ENCODE results near the gene TNFAIP8.

Gene TNFAIP8

GRCh38 chr5:119355685-119356611 is at the start of gene TNFAIP8:
TNFAIP8 (plus strand) TSS chr5:119356019; CDS start chr5:119356091, 72 bp downstream.
- peak; percentile 54 to 69 for DNase-seq (ENCODE audit: low read depth in 2 of 2)

GRCh38 chr5:119307170-119307569 is 48.6 kb upstream of the TNFAIP8 start:
- DNase-seq (ENCODE audit: low read depth in 2 of 2) = no peak

- DNase-seq (ENCODE audit: low read depth in 2 of 2) = no peak
These were observed 46.5 kb upstream of the TNFAIP8 start for GRCh38 chr5:119309326-119309725.

GRCh38 chr5:119311688-119312087 is 44.1 kb upstream of the TNFAIP8 start:
- no peak for DNase-seq (ENCODE audit: low read depth in 2 of 2)

- DNase-seq (ENCODE audit: low read depth in 2 of 2) = no peak
These were observed 43.4 kb upstream of the TNFAIP8 start for GRCh38 chr5:119312403-119312802.

GRCh38 chr5:119313197-119313596 is 42.6 kb upstream of the TNFAIP8 start:
- DNase-seq (ENCODE audit: low read depth in 2 of 2) = no peak

GRCh38 chr5:119313658-119314605 is 41.9 kb upstream of the TNFAIP8 start:
- no peak for DNase-seq (ENCODE audit: low read depth in 2 of 2)

- peak; percentile 57 to 77 for DNase-seq (ENCODE audit: low read depth in 2 of 2)
These were observed 40.3 kb upstream of the TNFAIP8 start for GRCh38 chr5:119315516-119315949.

GRCh38 chr5:119316086-119316485 is 39.7 kb upstream of the TNFAIP8 start:
- peak in 1 of 2 donors; percentile 32 for DNase-seq (ENCODE audit: low read depth in 2 of 2)

- DNase-seq (ENCODE audit: low read depth in 2 of 2) = no peak
These were observed 38.9 kb upstream of the TNFAIP8 start for GRCh38 chr5:119316906-119317305.

GRCh38 chr5:119318256-119318894 is 37.4 kb upstream of the TNFAIP8 start:
- DNase-seq (ENCODE audit: low read depth in 2 of 2) = no peak

- no peak for DNase-seq (ENCODE audit: low read depth in 2 of 2)
These were observed 36.4 kb upstream of the TNFAIP8 start for GRCh38 chr5:119319401-119319800.

GRCh38 chr5:119319890-119320289 is 35.9 kb upstream of the TNFAIP8 start:
- no peak for DNase-seq (ENCODE audit: low read depth in 2 of 2)

- DNase-seq (ENCODE audit: low read depth in 2 of 2) = no peak
These were observed 34.1 kb upstream of the TNFAIP8 start for GRCh38 chr5:119321569-119322311.

GRCh38 chr5:119322312-119322947 is 33.4 kb upstream of the TNFAIP8 start:
- no peak for DNase-seq (ENCODE audit: low read depth in 2 of 2)

GRCh38 chr5:119322948-119323537 is 32.8 kb upstream of the TNFAIP8 start:
- DNase-seq (ENCODE audit: low read depth in 2 of 2) = no peak

- DNase-seq (ENCODE audit: low read depth in 2 of 2) = no peak
These were observed 32.2 kb upstream of the TNFAIP8 start for GRCh38 chr5:119323601-119324000.

- no peak for DNase-seq (ENCODE audit: low read depth in 2 of 2)
These were observed 31.0 kb upstream of the TNFAIP8 start for GRCh38 chr5:119324842-119325241.

GRCh38 chr5:119327018-119327417 is 28.8 kb upstream of the TNFAIP8 start:
- peak in 1 of 2 donors; percentile 36 for DNase-seq (ENCODE audit: low read depth in 2 of 2)

All from stimulated activated CD8-positive, alpha-beta memory T cell treated with anti-CD3 and anti-CD28 coated beads, Interleukin-7, amount 100 ng/mL, for 4 hours (primary cell).